Activated CD4-positive, alpha-beta T cell treated with anti-CD3 and anti-CD28 coated beads, Interleukin-2, amount 10 ng/mL, durations not matched to agents 7 days and 5 days (primary cell): ENCODE data around the gene TMEM128. TPM values are rescaled to one million over a fixed set of nuclear protein-coding genes. Genes with fewer than 3 reads are reported as not detected.

ENCODE experiments used
- CTCF ChIA-PET: fragments of 350-600 bp; sonication (Branson Sonifier 250); formaldehyde crosslinking; loops from one replicate; lab custom pipeline; 2021; ENCODE audit warnings: antibody characterized with exemption; lab: Charles Lee
- POLR2A ChIA-PET: fragments of 350-600 bp; sonication (Branson Sonifier 250); formaldehyde crosslinking; loops from one replicate; lab custom pipeline; 2021; ENCODE audit warnings: antibody characterized with exemption; lab: Charles Lee
- DNase-seq: peaks from one replicate; pipeline ENCODE4 v3.0.0-alpha.2; 2020
- H3K27ac Mint-ChIP-seq: one replicate; pipeline ENCODE4 v1.8.0; 2021; ENCODE audit warnings: mild to moderate bottlenecking, moderate library complexity, mixed read lengths
- H3K27me3 Mint-ChIP-seq: one replicate; pipeline ENCODE4 v1.8.0; 2021; ENCODE audit warnings: mixed read lengths
- H3K36me3 Mint-ChIP-seq: one replicate; pipeline ENCODE4 v1.8.0; 2021; ENCODE audit warnings: low read depth, mixed read lengths
- H3K4me1 Mint-ChIP-seq: one replicate; pipeline ENCODE4 v1.8.0; 2021; ENCODE audit warnings: mixed read lengths
- H3K4me3 Mint-ChIP-seq: one replicate; pipeline ENCODE4 v1.8.0; 2021; ENCODE audit warnings: mild to moderate bottlenecking, moderate library complexity, mixed read lengths
- H3K9me3 Mint-ChIP-seq: one replicate; pipeline ENCODE4 v1.8.0; 2021; ENCODE audit warnings: mixed read lengths
- total RNA-seq, 2 experiments: library from RNA; stranded (reverse); gene quantifications; one replicate each; pipeline ENCODE4 v1.2.3, GENCODE V29; 2021

TMEM128 gene
- total RNA-seq: 10 to 100 TPM; 17.7 to 17.8 TPM

GRCh38 chr4:4248029-4248884, at the start of gene TMEM128:
TSS of gene TMEM128 (minus strand) at chr4:4248223. CDS start at chr4:4248202, 21 bp downstream.
- Mint-ChIP-seq H3K9me3 (no peaks in the 10 kb centered on the region), H3K27me3 (no peaks in the 10 kb centered on the region), H3K27ac (peak within 1 kb of the TSS; percentile 98), H3K4me1 (peaks cover 28% of the 10 kb centered on the region), H3K4me3 (peak within 1 kb of the TSS; percentile 91), H3K36me3 (peaks cover 21% of the 10 kb centered on the region)
- DNase-seq: peak; percentile 93
- POLR2A ChIA-PET: interaction anchor here (1.9 kb wide), 1 partner anchor 42 kb away, joined by 9 read pairs; the partner anchor contains the start of genes LYAR and ZBTB49
- CTCF ChIA-PET: interaction anchor here (0.7 to 2.4 kb wide), 4 partner anchors 11 to 294 kb away, joined by 3 to 8 read pairs (median 5); no protein-coding TSS in a partner anchor

- peaks cover 9% of the 10 kb centered on the region for H3K36me3 Mint-ChIP-seq
- H3K4me3 Mint-ChIP-seq: no peak overlapping the region
- ChIA-PET CTCF (no interaction called here), POLR2A (no interaction called here)
- H3K4me1 Mint-ChIP-seq: peaks cover 9% of the 10 kb centered on the region
- H3K9me3 Mint-ChIP-seq: no peaks in the 10 kb centered on the region
- H3K27me3 Mint-ChIP-seq: no peaks in the 10 kb centered on the region
- H3K27ac Mint-ChIP-seq: no peak overlapping the region
- no peak for DNase-seq
Observed at GRCh38 chr4:4296283-4296846, 48.3 kb upstream of the TMEM128 start.

- H3K27me3 Mint-ChIP-seq: no peaks in the 10 kb centered on the region
- no peak overlapping the region for H3K4me3 Mint-ChIP-seq
- no peaks in the 10 kb centered on the region for H3K9me3 Mint-ChIP-seq
- CTCF ChIA-PET: interaction anchor here (1.0 kb wide), 1 partner anchor 11 kb away, joined by 3 read pairs; no protein-coding TSS in a partner anchor
- peaks cover 26% of the 10 kb centered on the region for H3K4me1 Mint-ChIP-seq
- no peak overlapping the region for H3K27ac Mint-ChIP-seq
- DNase-seq: no peak
- POLR2A ChIA-PET: no interaction called here
- peaks cover 12% of the 10 kb centered on the region for H3K36me3 Mint-ChIP-seq
Observed at GRCh38 chr4:4293279-4293678, 45.3 kb upstream of the TMEM128 start.

GRCh38 chr4:4289941-4290850, 42.2 kb upstream of the TMEM128 start, which contains the start of the genes LYAR and ZBTB49:
TSS of gene LYAR (minus strand) at chr4:4290154. CDS start at chr4:4283742, 6,412 bp downstream.
TSS of gene ZBTB49 (plus strand) at chr4:4290251. CDS start at chr4:4299946, 9,695 bp downstream.
- ChIA-PET CTCF (interaction anchor here (0.9 kb wide), 1 partner anchor 8 kb away, joined by 3 read pairs; no protein-coding TSS in a partner anchor), POLR2A (interaction anchor here (1.4 kb wide), 1 partner anchor 42 kb away, joined by 9 read pairs; the partner anchor contains the start of gene TMEM128)
- Mint-ChIP-seq H3K36me3 (peaks cover 20% of the 10 kb centered on the region), H3K4me3 (peak within 1 kb of the TSS; percentile 98), H3K4me1 (peaks cover 43% of the 10 kb centered on the region), H3K27me3 (no peaks in the 10 kb centered on the region), H3K27ac (peak within 1 kb of the TSS; percentile 94), H3K9me3 (no peaks in the 10 kb centered on the region)
- peak; percentile 97 for DNase-seq

GRCh38 chr4:4289597-4289940, 41.5 kb upstream of the TMEM128 start:
- ChIA-PET POLR2A (interaction anchor here (1.4 kb wide), 1 partner anchor 41 kb away, joined by 9 read pairs; the partner anchor contains the start of gene TMEM128), CTCF (no interaction called here)
- Mint-ChIP-seq H3K36me3 (peaks cover 19% of the 10 kb centered on the region), H3K27ac (peak overlapping the region; percentile 94), H3K4me1 (peaks cover 40% of the 10 kb centered on the region), H3K9me3 (no peaks in the 10 kb centered on the region), H3K4me3 (peak overlapping the region; percentile 98), H3K27me3 (no peaks in the 10 kb centered on the region)
- DNase-seq: no peak

- no peaks in the 10 kb centered on the region for H3K27me3 Mint-ChIP-seq
- H3K36me3 Mint-ChIP-seq: peaks cover 20% of the 10 kb centered on the region
- CTCF ChIA-PET: interaction anchor here (2.4 kb wide), 1 partner anchor 21 kb away, joined by 6 read pairs; no protein-coding TSS in a partner anchor
- peak overlapping the region; percentile 98 for H3K4me3 Mint-ChIP-seq
- peak overlapping the region; percentile 94 for H3K27ac Mint-ChIP-seq
- peaks cover 40% of the 10 kb centered on the region for H3K4me1 Mint-ChIP-seq
- H3K9me3 Mint-ChIP-seq: no peaks in the 10 kb centered on the region
- no peak for DNase-seq
- POLR2A ChIA-PET: no interaction called here
Observed at GRCh38 chr4:4289055-4289454, 41.0 kb upstream of the TMEM128 start.

GRCh38 chr4:4288098-4288497, 40.1 kb upstream of the TMEM128 start:
- POLR2A ChIA-PET: no interaction called here

GRCh38 chr4:4284827-4285618, 37.0 kb upstream of the TMEM128 start:
- Mint-ChIP-seq H3K4me1 (peaks cover 28% of the 10 kb centered on the region), H3K27ac (no peak overlapping the region), H3K27me3 (no peaks in the 10 kb centered on the region), H3K36me3 (peaks cover 33% of the 10 kb centered on the region), H3K4me3 (no peak overlapping the region), H3K9me3 (no peaks in the 10 kb centered on the region)
- DNase-seq: no peak
- POLR2A ChIA-PET: no interaction called here
- CTCF ChIA-PET: interaction anchor here (0.6 to 1.6 kb wide), 4 partner anchors 13 to 151 kb away, joined by 3 read pairs; no protein-coding TSS in a partner anchor

More at GRCh38 chr4:4288098-4288497, 40.1 kb upstream of the TMEM128 start:
- H3K4me3 Mint-ChIP-seq: peak overlapping the region; percentile 17
- no peaks in the 10 kb centered on the region for H3K27me3 Mint-ChIP-seq
- H3K4me1 Mint-ChIP-seq: peaks cover 40% of the 10 kb centered on the region
- H3K27ac Mint-ChIP-seq: peak overlapping the region; percentile 5
- CTCF ChIA-PET: interaction anchor here (1.2 to 2.4 kb wide), 2 partner anchors 10 to 20 kb away, joined by 3 to 6 read pairs; no protein-coding TSS in a partner anchor
- no peaks in the 10 kb centered on the region for H3K9me3 Mint-ChIP-seq
- H3K36me3 Mint-ChIP-seq: peaks cover 23% of the 10 kb centered on the region
- DNase-seq: no peak

GRCh38 chr4:4281787-4282186, 33.8 kb upstream of the TMEM128 start:
- Mint-ChIP-seq H3K9me3 (no peaks in the 10 kb centered on the region), H3K27me3 (no peaks in the 10 kb centered on the region), H3K27ac (no peak overlapping the region), H3K4me3 (no peak overlapping the region), H3K36me3 (peaks cover 44% of the 10 kb centered on the region), H3K4me1 (peaks cover 5% of the 10 kb centered on the region)
- ChIA-PET POLR2A (no interaction called here), CTCF (interaction anchor here (1.3 to 1.9 kb wide), 2 partner anchors 14 to 19 kb away, joined by 3 to 4 read pairs; no protein-coding TSS in a partner anchor)
- no peak for DNase-seq

- Mint-ChIP-seq H3K36me3 (peaks cover 42% of the 10 kb centered on the region), H3K9me3 (no peaks in the 10 kb centered on the region), H3K27ac (no peak overlapping the region), H3K4me3 (no peak overlapping the region), H3K4me1 (no peaks in the 10 kb centered on the region), H3K27me3 (no peaks in the 10 kb centered on the region)
- no peak for DNase-seq
- CTCF ChIA-PET: interaction anchor here (1.1 to 2.3 kb wide), 3 partner anchors 9 to 44 kb away, joined by 3 to 7 read pairs (median 3); no protein-coding TSS in a partner anchor
- POLR2A ChIA-PET: no interaction called here
Observed at GRCh38 chr4:4277531-4277930, 29.5 kb upstream of the TMEM128 start.

GRCh38 chr4:4274226-4274625, 26.2 kb upstream of the TMEM128 start:
- CTCF ChIA-PET: interaction anchor here (1.2 kb wide), 1 partner anchor 26 kb away, joined by 3 read pairs; the partner anchor contains the start of gene TMEM128
- H3K4me1 Mint-ChIP-seq: peaks cover 20% of the 10 kb centered on the region
- DNase-seq: no peak
- H3K27me3 Mint-ChIP-seq: no peaks in the 10 kb centered on the region
- no peak overlapping the region for H3K27ac Mint-ChIP-seq
- H3K9me3 Mint-ChIP-seq: no peaks in the 10 kb centered on the region
- POLR2A ChIA-PET: interaction anchor here (1.0 kb wide), 1 partner anchor 29 kb away, joined by 3 read pairs; no protein-coding TSS in a partner anchor
- peaks cover 48% of the 10 kb centered on the region for H3K36me3 Mint-ChIP-seq
- H3K4me3 Mint-ChIP-seq: no peak overlapping the region
